ENCODE data around the gene DCANP1. TPM values are rescaled to one million over a fixed set of nuclear protein-coding genes. Genes with fewer than 3 reads are reported as not detected.

Gene DCANP1
- total and polyA plus RNA-seq, 2 donors (not counting 3 experiments of a cell fraction or from before 2014, with no cell fraction given), result not detected

DNA sequence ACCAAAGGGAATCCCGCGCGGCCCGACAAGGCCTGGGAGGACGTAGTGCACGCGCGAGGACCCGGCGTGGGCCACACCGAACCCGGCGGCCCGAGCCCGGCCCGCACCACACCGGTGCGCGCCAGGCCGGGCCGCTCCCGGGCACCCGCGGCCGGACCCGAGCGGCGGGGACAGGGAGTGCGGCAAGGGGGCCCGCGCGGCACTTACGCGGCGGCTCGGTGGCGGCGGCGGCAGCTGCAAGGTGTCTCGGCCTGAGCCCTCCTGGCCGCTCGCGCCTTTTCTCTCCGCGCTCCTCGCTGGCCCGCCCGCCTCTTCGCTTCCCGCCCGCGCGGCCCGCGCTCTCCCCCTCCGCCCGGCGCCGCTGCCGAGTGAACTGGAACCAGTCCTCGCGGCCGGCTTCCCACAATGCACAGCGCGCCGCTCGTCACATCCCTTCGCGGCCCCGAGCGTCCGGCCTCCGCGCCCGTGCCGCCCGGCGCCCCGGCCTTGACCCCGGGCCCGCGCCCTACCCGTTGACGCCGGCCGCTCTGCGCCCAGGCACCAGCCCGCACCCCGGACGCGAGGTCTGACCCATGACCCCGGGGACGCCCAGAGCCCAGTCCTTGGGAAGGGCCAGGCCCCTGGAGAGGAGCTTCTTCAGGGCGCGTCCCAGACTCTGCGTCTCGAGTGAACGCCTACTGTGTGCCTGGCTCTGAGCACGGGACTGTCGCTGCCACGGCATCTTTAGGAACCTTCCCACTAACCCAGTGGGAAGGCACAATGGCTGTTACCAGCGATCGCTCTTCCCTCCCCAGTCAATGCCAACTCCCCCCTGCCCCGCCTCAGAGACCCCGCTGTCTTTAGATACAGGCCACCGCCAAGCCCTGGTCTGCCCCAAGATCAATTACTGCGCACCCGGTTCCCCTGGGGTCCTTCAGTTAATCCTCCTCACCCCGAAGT, 48.0 kb downstream of the DCANP1 start, which contains the start of gene MACROH2A1:
MACROH2A1 (minus strand) TSS at position 377 of the 939 bp plus-strand sequence. CDS start 10,138 bp downstream, outside the sequence.
- dilution Hi-C loops (cut with MboI; ENCODE audit: extremely low pct_ligation_motif_present, low sequenced_read_pairs), result no loop called here
- Histone ChIP-seq H3K4me3 (replicated peaks in 1 of 3; ENCODE audit: insufficient read depth in 1 of 3, low read depth in 1 of 3, low read length in 3 of 3) (peak within 1 kb of the TSS; percentile 53 to 92 (median 88)), H3K4me1 (ENCODE audit: control insufficient read depth, extremely low read depth, insufficient read depth, low read length) (peaks cover 13% of the 10 kb centered on the region), H4K20me1 (replicated peaks; ENCODE audit: control insufficient read depth, extremely low read depth, insufficient read depth, low read length) (peaks cover 4% of the 10 kb centered on the region), H3K36me3 (ENCODE audit: control insufficient read depth in 2 of 2, extremely low read depth in 1 of 2, insufficient read depth in 2 of 2, low read length in 2 of 2) (no peaks in the 10 kb centered on the region), H3K9me3 (replicated peaks; ENCODE audit: control insufficient read depth, insufficient read depth, low read length) (no peaks in the 10 kb centered on the region), H3K9ac (replicated peaks; ENCODE audit: extremely low read depth, insufficient read depth, low read length) (peak within 1 kb of the TSS; percentile 89), H3K9me1 (replicated peaks; ENCODE audit: control insufficient read depth, extremely low read depth, insufficient read depth, low read length) (no peaks in the 10 kb centered on the region), H2AFZ (ENCODE audit: low read depth, low read length) (peak within 1 kb of the TSS; percentile 99), H3K79me2 (ENCODE audit: control insufficient read depth, insufficient read depth, low read length) (peaks cover 46% of the 10 kb centered on the region), H3K27ac (ENCODE audit: insufficient read depth, low read depth, low read length) (peak within 1 kb of the TSS; percentile 76), H3K4me2 (ENCODE audit: insufficient read depth, low read length) (peak within 1 kb of the TSS; percentile 81), H3K27me3 (ENCODE audit: control insufficient read depth in 2 of 2, insufficient read depth in 2 of 2, low read length in 2 of 2) (peaks cover 0 to 1% of the 10 kb centered on the region in 2 experiments)
- ChIA-PET CTCF (interaction anchor here (0.9 to 1.3 kb wide), 3 partner anchors 8 to 27 kb away, joined by 3 to 5 read pairs (median 3); no protein-coding TSS in a partner anchor), POLR2A (no interaction called here)
- FAIRE-seq (peak; percentile 75), DNase-seq (ENCODE audit: low read depth, low spot score) (peak; percentile 83)
- TF ChIP-seq GATA2 (IDR thresholded peaks at IDR 0.05; ENCODE audit: insufficient read depth, insufficient read length, low read depth, low read length) (no peak), POLR2A (IDR thresholded peaks at IDR 0.05; ENCODE audit: low read depth, low read length) (peak; percentile 88), MYC (IDR thresholded peaks at IDR 0.05; ENCODE audit: low read depth, low read length) (no peak), POLR2AphosphoS5 (IDR thresholded peaks at IDR 0.05; ENCODE audit: insufficient read depth, low read depth, low read length) (peak; percentile 89), JUN (IDR thresholded peaks at IDR 0.05; ENCODE audit: borderline replicate concordance, insufficient read depth, insufficient read length, low read depth) (no peak), EZH2 (IDR thresholded peaks at IDR 0.05; ENCODE audit: borderline replicate concordance, low read depth, low read length, severe bottlenecking) (no peak), FOS (IDR thresholded peaks at IDR 0.05; ENCODE audit: borderline replicate concordance, insufficient read depth, low read length) (no peak)
- TF ChIP-seq, protein P1, sequence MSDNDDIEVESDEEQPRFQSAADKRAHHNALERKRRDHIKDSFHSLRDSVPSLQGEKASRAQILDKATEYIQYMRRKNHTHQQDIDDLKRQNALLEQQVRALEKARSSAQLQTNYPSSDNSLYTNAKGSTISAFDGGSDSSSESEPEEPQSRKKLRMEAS (IDR thresholded peaks at IDR 0.05; ENCODE audit: insufficient read depth, insufficient read length), result no peak
- TF ChIP-seq, protein P2, sequence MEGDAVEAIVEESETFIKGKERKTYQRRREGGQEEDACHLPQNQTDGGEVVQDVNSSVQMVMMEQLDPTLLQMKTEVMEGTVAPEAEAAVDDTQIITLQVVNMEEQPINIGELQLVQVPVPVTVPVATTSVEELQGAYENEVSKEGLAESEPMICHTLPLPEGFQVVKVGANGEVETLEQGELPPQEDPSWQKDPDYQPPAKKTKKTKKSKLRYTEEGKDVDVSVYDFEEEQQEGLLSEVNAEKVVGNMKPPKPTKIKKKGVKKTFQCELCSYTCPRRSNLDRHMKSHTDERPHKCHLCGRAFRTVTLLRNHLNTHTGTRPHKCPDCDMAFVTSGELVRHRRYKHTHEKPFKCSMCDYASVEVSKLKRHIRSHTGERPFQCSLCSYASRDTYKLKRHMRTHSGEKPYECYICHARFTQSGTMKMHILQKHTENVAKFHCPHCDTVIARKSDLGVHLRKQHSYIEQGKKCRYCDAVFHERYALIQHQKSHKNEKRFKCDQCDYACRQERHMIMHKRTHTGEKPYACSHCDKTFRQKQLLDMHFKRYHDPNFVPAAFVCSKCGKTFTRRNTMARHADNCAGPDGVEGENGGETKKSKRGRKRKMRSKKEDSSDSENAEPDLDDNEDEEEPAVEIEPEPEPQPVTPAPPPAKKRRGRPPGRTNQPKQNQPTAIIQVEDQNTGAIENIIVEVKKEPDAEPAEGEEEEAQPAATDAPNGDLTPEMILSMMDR (IDR thresholded peaks at IDR 0.05; ENCODE audit: extremely low read depth in 1 of 2, insufficient read depth in 1 of 2, low read depth in 1 of 2, low read length in 2 of 2), result no peak
- intact Hi-C loops (cut with micrococcal nuclease), result loop anchor here (1.0 to 5.0 kb wide), 4 partner anchors 9 to 192 kb away; no protein-coding TSS in a partner anchor
- BruUV-seq (replicated peaks), result TSS peak; percentile 85

Data from endothelial cell of umbilical vein (primary cell).